Stomach smooth muscle (tissue), 2 donors: Measurements from ENCODE around the gene PCP2.

Source experiments
- H3K27ac ChIP-seq: one replicate; pipeline ENCODE4 v1.7.0; 2013; ENCODE audit warnings: mild to moderate bottlenecking, low read length, inconsistent platforms
- H3K27me3 ChIP-seq, 2 donors: one replicate each; pipeline ENCODE4 v1.7.0; 2013; ENCODE audit warnings: low read length in 2 of 2; ENCODE audit not compliant: insufficient read depth in 2 of 2, control insufficient read depth in 1 of 2
- H3K36me3 ChIP-seq, 2 donors: one replicate each; pipeline ENCODE4 v1.7.0; 2013; ENCODE audit warnings: low read length in 2 of 2; ENCODE audit not compliant: control insufficient read depth in 2 of 2, insufficient read depth in 2 of 2
- H3K4me1 ChIP-seq: one replicate; pipeline ENCODE4 v1.7.0; 2013; ENCODE audit warnings: low read length; ENCODE audit not compliant: control insufficient read depth, insufficient read depth
- H3K4me3 ChIP-seq, 2 donors: one replicate each; pipeline ENCODE4 v1.7.0; 2013; ENCODE audit warnings: low read length in 2 of 2
- H3K9ac ChIP-seq, 2 donors: one replicate each; pipeline ENCODE4 v1.7.0; 2013; ENCODE audit warnings: low read length in 2 of 2, mild to moderate bottlenecking in 1 of 2
- H3K9me3 ChIP-seq, 2 donors: one replicate each; pipeline ENCODE4 v1.7.0; 2013; ENCODE audit warnings: low read length in 2 of 2; ENCODE audit not compliant: control insufficient read depth in 2 of 2
- donor health status: healthy.
- donor health status: Pancreatic carcinoma.

The PCP2 gene

DNA sequence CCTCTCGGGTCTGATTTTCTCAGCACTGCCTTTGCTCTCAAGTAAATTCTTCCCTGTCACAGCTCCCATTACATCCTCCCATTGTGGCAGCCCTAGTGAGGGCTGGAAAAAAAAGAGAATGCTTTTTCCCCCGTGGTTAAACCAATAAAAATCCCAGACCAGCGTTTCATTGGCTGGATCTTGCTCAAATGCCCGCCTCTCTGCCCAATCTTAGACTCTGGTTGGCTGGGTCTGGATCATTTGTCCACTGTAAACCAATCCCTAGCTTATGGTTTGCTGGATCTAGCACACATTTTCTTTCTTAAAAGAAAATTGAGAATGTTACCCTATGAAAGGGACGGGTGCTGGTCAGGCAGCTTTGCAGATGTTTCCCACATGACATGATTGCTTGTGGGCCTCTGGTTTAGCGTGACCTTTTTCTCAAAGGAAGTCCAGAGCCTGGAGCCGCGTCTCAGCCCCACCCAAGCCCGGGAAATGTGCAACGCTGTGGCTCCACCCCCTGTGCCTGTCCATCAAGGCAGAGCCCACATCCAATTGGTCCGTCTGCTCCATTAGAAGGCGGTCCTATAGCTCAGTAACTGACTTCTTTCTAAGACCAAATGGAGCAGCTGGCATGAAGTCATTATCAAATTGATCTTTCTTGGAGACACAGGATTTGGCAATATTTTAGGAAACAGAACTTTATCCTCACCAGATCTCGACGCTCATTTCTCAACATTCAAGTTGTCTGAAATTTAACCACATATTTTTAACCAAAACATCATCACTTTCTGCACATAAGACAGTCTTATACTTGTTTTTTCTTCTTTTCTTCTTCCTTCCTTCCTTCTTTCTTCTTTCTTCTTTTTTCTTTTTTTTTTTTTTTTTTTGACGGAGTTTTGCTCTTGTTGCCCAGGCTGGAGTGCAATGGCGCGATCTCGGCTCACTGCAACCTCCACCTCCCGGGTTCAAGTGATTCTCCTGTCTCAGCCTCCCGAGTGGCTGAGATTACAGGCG lies 40.8 kb upstream of the PCP2 start:
- no peak overlapping the region for H3K27ac ChIP-seq
- no peak overlapping the region for H3K4me3 ChIP-seq
- H3K27me3 ChIP-seq, result peaks cover 23 to 34% of the 10 kb centered on the region in 2 donors

DNA sequence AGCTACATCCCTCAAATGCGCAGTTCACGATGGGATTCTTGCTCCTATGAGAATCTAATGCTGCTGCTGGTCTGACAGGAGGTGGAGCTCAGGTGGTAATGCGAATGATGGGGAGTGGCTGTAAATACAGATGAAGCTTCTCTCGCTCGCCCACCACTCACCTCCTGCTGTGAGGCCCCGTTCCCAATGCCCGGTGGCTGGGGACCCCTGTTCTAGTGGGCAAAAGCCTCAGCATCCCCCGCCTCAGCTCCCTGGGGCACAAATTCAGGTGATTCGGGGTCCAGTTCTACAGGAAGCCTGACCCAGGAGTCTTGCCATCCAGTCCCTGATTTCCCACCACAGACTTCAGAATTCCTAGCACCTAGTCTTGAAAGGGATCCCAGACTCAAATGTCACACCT lies 39.0 kb upstream of the PCP2 start:
- Histone ChIP-seq H3K27me3 (peaks cover 22% of the 10 kb centered on the region in 2 donors), H3K4me3 (no peak overlapping the region), H3K4me1 (peaks cover 2% of the 10 kb centered on the region)

More for the DNA sequence above, 40.8 kb upstream of the PCP2 start:
- no peaks in the 10 kb centered on the region for H3K36me3 ChIP-seq
- H3K4me1 ChIP-seq, result peaks cover 2% of the 10 kb centered on the region
- H3K9ac ChIP-seq, result no peak overlapping the region
- H3K9me3 ChIP-seq, result no peaks in the 10 kb centered on the region

DNA sequence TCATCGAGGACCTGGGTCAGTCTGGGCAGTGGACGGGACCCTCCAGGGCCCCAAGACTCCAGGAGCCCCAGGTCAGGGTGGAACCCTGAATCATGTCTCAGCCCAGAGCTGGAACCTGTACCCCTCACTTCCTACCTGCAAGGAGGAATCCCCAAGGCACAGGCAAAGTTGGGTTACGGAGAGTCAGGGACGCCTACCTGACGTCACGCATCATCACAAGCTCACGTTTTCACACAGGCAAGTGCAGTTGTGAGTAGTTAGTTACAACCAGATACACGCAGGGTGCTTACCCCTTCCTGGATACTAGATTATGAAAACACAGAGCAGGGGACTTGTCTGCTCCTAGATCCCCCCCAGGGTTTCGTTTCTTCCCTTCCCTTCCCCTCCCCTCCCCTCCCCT lies 37.3 kb upstream of the PCP2 start:
- Histone ChIP-seq H3K9ac (no peak overlapping the region), H3K27ac (no peak overlapping the region), H3K4me1 (peaks cover 2% of the 10 kb centered on the region), H3K4me3 (no peak overlapping the region), H3K36me3 (no peaks in the 10 kb centered on the region), H3K9me3 (no peaks in the 10 kb centered on the region), H3K27me3 (peaks cover 16 to 18% of the 10 kb centered on the region in 2 donors)

More for the DNA sequence above, 39.0 kb upstream of the PCP2 start:
- no peak overlapping the region for H3K27ac ChIP-seq
- no peaks in the 10 kb centered on the region for H3K36me3 ChIP-seq
- no peak overlapping the region for H3K9ac ChIP-seq
- H3K9me3 ChIP-seq, result no peaks in the 10 kb centered on the region

DNA sequence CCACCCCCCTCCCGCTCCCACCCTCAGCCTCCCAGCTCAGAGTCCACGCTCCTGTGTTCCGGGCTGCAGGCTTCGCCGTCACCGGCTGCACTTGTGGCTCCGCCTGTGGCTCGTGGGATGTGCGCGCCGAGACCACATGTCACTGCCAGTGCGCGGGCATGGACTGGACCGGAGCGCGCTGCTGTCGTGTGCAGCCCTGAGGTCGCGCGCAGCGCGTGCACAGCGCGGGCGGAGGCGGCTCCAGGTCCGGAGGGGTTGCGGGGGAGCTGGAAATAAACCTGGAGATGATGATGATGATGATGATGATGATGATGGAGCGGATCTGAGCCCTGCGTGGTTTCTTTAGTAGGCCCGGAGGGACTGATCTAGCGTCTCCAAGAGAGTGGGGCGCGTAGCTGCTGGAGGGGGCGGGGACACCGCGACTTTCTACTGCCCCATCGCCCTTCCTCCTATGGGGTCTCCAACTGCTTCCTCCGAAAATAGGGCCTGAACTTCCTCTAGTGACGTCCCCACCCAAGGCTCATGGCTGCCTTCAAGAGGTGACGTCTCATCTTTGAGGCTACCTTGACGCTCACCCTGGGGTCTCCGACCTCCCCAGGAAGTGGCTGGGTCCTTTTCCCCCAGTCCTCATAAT lies 36.7 kb upstream of the PCP2 start:
- H3K27me3 ChIP-seq, result peaks cover 16 to 18% of the 10 kb centered on the region in 2 donors
- H3K4me3 ChIP-seq, result no peak overlapping the region
- H3K36me3 ChIP-seq, result no peaks in the 10 kb centered on the region
- H3K9me3 ChIP-seq, result no peaks in the 10 kb centered on the region
- no peak overlapping the region for H3K27ac ChIP-seq
- H3K4me1 ChIP-seq, result peaks cover 2% of the 10 kb centered on the region
- no peak overlapping the region for H3K9ac ChIP-seq

GRCh38 chr19:7669641-7670040 lies 36.1 kb upstream of the PCP2 start:
- Histone ChIP-seq H3K9me3 (no peaks in the 10 kb centered on the region), H3K4me3 (no peak overlapping the region), H3K27me3 (peaks cover 16 to 18% of the 10 kb centered on the region in 2 donors), H3K9ac (no peak overlapping the region), H3K36me3 (no peaks in the 10 kb centered on the region), H3K4me1 (peaks cover 2% of the 10 kb centered on the region), H3K27ac (no peak overlapping the region)

GRCh38 chr19:7668842-7669241 lies 35.3 kb upstream of the PCP2 start, which contains the start of gene RETN:
Gene RETN, plus strand, starts transcription at chr19:7669049. Its CDS starts 278 bp downstream, at chr19:7669327.
- H3K9ac ChIP-seq, result no peak within 1 kb of the TSS
- no peaks in the 10 kb centered on the region for H3K9me3 ChIP-seq
- H3K4me3 ChIP-seq, result no peak within 1 kb of the TSS
- peaks cover 16 to 18% of the 10 kb centered on the region in 2 donors for H3K27me3 ChIP-seq
- H3K27ac ChIP-seq, result no peak within 1 kb of the TSS
- peaks cover 2% of the 10 kb centered on the region for H3K4me1 ChIP-seq
- no peaks in the 10 kb centered on the region for H3K36me3 ChIP-seq

DNA sequence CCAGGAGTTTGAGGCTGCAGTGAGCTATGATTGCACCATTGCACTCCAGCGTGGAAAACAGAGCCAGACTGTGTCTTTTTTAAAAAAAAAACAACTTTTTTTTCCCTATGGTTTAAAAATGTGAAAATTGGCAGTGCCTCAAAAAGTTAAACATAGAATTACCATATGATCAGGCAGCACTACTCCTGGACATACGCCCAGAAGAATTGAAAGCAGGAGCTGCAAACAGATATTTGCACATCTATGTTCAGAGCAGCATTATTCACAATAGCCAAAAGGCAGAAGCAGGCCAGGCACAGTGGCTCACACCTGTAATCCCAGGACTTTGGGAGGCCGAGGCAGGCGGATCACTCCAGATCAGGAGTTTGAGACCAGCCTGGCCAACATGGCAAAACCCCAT lies 31.6 kb upstream of the PCP2 start:
- no peaks in the 10 kb centered on the region for H3K9me3 ChIP-seq
- H3K36me3 ChIP-seq, result no peaks in the 10 kb centered on the region
- H3K9ac ChIP-seq, result no peak overlapping the region
- H3K27ac ChIP-seq, result no peak overlapping the region
- no peak overlapping the region for H3K4me3 ChIP-seq
- peaks cover 4 to 7% of the 10 kb centered on the region in 2 donors for H3K27me3 ChIP-seq
- H3K4me1 ChIP-seq, result peaks cover 2% of the 10 kb centered on the region

DNA sequence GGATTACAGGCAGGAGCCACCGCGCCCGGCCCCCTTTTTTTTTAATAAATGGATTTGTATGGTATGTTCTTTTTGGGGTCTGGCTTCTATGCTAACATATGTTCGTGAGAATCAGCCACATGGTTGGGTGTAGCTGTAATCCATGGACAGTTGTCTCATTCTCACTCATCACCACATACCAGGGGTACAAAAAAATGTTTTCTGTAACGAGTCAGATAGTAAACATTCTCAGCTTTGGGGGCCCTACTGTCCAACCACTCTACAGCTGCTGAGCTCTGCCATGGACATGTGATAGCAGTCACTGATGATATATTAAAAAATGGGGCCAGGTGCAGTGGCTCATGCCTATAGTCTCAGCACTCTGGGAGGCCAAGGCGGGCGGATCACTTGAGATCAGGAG lies 30.2 kb upstream of the PCP2 start:
- H3K27me3 ChIP-seq, result peaks cover 0 to 3% of the 10 kb centered on the region in 2 donors
- no peak overlapping the region for H3K4me3 ChIP-seq
- no peaks in the 10 kb centered on the region for H3K9me3 ChIP-seq
- no peak overlapping the region for H3K9ac ChIP-seq
- H3K4me1 ChIP-seq, result no peaks in the 10 kb centered on the region
- no peak overlapping the region for H3K27ac ChIP-seq
- H3K36me3 ChIP-seq, result no peaks in the 10 kb centered on the region

DNA sequence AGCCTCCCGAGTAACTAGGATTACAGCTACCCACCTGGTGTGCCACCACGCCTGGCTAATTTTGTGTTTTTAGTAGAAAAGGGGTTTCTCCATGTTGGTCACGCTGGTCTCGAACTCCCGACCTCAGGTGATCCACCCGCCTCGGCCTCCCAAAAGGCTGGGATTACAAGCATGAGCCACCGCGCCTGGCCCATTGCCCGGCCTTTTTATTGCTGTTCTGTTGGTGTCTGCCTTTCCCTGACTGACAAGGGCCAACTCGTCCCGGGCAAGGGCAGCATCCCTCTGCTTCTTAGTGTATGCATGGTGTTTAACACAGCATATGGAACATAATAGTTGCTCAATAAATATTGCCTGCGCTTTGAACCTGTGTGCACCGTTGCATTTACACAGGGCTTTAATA lies 29.1 kb upstream of the PCP2 start:
- H3K36me3 ChIP-seq, result no peaks in the 10 kb centered on the region
- no peaks in the 10 kb centered on the region for H3K4me1 ChIP-seq
- peaks cover 0 to 2% of the 10 kb centered on the region in 2 donors for H3K27me3 ChIP-seq
- no peaks in the 10 kb centered on the region for H3K9me3 ChIP-seq
- H3K27ac ChIP-seq, result no peak overlapping the region
- no peak overlapping the region for H3K9ac ChIP-seq
- no peak overlapping the region for H3K4me3 ChIP-seq

DNA sequence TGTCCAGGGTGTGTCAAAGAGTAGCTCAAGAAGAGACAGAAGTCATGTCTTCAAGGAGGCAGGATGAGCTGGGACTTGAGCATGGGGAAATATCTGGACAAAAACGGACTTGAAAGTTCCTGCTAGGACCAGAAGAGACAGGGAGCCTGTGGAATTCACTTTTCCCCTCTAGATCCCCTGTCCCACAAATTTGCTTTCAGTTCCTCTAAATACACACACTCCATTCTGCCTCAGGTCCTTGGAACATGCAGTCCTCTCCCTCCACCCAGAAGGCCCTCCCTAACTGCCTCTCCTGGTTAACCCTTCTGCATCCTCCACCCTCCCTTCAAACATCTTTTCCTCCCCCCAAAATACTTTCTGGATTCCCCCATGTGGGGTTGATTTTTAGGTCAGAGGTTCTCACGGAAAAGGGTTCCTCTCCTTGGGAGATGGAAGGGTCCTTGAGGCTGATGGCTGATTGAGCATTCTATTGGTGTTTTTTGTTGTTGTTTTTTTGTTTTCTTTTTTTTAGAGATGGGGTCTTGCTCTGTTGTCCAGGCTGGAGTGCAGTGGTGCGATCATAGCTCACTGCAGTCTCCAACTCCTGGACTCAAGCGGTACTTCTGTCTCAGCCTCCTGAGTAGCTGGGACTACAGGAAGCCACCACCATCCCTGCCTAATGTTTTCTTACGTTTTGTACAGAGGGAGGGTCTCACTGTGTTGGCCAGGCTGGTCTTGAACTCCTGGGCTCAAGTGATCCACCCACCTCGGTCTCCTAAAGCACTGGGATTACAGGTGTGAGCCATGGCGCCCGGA lies 28.4 kb upstream of the PCP2 start:
- H3K9me3 ChIP-seq, result no peaks in the 10 kb centered on the region
- no peaks in the 10 kb centered on the region for H3K36me3 ChIP-seq
- no peaks in the 10 kb centered on the region for H3K4me1 ChIP-seq
- no peak overlapping the region for H3K9ac ChIP-seq
- no peak overlapping the region for H3K4me3 ChIP-seq
- peaks cover 0 to 2% of the 10 kb centered on the region in 2 donors for H3K27me3 ChIP-seq
- H3K27ac ChIP-seq, result no peak overlapping the region
